Measurements from ENCODE around the gene CACNA1C.

The CACNA1C gene

DNA sequence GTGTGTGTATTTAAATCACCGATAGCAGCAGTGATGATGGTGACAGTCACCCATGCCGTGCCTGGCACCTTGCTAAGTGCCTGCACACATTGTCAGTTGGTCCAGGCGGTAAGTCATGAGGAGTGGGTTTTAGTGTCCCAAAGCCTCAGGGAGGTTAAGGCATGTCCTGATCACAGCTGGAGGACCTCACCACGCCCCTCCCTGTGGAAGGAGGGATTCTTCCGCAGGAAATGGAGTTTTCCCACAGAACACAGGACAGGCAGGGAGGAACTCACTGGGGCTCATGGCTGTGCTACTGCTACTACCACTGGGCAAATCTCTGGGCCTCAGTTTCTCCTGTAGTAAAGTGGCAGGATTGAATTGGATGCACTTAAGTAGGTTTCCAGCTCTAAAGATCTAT lies 142.3 kb downstream of the CACNA1C start:
- DNase-seq (ENCODE audit: low read depth in 2 of 2): no peak

DNA sequence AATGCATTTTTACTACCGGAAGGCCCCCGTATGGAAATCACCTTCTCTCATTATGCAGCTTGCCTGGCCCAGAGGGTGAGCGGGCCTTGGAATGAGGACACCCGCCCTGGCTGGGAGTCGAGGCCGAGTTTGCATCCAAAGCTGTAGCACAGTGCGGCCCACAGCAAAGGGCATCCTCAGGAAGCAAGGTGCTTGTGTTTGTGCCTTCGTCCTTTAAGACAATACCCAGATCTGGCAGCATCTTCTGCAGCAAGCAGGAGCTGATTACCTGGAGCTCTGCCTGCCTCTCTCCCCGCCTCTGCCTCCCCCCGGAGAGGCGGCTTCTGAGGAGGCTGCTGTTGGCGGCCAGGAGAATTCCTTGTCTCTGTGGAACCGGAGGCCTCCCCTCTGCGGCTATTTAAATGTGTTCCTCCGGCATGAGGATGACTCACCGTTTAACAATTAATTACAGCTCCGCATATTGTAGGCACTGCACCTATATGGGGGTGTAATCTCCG lies 145.3 kb downstream of the CACNA1C start:
- no peak for DNase-seq (ENCODE audit: low read depth in 2 of 2)

DNA sequence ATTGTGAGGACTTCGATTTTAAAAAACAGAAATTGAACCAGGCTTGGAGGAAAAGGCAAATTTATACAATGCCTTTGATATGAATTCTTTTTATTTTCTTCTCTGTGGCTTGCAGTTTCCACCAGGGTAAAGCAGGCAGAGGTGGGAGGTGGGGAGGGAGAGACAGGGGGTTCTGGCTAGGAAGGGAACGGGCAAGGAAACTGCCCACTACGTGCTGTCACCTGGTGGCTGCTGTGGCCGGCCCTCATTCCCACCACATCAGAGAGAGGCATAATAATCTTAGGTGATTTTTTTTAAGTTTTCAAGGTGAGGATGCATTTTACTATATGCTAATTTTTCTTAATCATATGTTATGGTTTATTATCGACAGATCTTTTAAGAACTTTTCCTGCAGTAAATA lies 145.8 kb downstream of the CACNA1C start:
- DNase-seq (ENCODE audit: low read depth in 2 of 2): no peak

DNA sequence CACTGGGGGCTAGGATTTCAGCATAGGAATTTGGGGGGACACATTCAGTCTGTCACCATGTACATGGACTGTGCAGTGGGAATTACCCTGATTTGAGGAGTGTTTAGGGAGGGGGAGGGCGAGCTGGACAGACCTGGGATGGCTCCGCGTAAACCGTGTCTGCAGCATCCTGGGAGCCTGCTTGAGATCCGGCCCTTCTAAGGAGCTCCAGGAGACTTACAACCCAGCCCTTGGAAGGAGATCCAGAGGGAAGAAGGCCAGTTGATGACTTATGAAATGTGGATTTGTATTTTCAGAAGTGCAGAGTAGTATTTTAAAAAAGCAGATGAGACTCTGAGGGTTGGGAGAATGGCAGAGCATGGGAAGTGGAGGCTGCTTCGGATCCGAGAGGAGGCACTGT lies 153.2 kb downstream of the CACNA1C start:
- DNase-seq (ENCODE audit: low read depth in 2 of 2): no peak

DNA sequence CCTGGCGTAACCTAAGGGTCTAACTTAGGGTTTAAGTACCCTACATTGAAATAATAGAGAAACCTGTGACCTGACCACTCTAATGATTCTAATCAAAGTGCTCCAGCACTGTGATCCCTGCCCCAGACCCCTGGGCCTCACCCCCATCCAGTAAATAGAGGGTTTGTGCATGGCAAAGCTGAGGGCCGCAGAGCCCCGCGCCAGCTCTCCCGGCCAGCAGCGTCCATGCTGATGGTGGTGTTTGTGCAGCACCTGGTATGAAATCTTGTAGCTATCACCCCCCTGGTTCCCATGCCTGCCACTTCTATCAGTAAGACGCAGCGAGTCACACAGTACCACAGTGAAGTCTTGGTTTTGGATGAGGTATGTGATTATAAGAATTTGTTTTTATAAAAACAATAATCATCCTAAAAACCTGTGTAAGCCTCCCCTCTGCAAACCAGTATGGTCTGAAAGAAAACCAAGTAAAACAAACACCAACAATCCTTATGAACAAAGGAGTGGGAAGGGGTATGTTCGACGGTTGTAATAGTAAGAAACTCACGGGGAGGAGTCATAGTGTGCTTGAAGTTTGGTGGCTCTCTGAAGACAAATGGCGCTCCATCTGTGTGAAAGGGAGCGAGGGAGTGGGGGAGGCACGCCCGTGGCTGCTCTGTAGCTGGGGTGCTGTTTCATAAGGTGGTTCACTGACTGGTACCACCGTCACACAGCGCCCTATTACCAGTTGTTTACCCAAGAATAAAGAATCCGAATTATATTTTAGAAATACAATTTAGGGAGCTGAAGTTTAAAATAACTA lies 156.2 kb downstream of the CACNA1C start:
- DNase-seq (ENCODE audit: low read depth in 2 of 2): no peak

DNA sequence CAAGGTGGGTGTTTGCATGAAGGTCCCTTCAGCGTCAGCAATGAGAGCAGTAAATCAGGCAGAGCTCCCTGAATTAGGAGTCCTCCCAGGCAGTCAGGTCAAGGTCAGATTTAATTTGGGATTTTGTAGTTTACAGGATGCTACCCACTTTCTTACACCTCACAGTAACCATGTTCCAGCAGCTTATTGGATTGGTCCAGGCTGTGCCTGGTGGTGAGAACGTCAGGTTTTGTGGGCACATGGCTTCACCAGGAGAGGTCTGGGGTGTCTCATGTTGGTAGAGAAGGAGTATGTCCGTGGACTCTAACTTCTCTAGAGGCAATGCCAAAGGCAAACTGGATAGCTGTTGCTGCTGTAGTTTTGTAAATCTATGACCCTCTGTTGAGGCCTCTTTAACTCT lies 158.3 kb downstream of the CACNA1C start:
- DNase-seq (ENCODE audit: low read depth in 2 of 2): no peak

DNA sequence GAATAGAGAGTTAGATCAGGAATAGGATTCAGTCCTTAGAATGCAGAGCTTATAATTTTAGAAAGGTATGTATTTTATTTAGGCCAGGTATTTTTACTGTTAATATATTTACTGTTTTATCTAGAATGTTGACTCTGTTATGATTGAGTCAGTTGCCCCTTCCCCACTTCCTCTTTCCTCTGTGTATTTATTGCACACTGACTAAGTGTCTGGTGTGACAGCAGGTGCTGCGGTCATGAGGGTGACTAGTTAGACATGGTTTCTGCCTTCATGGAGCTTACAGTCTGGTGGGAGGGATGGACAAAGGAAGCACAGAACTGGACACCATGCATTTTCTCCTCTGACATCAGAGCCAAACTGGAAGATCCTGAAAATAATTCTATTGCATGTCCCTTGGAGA lies 159.8 kb downstream of the CACNA1C start:
- no peak for DNase-seq (ENCODE audit: low read depth in 2 of 2)

DNA sequence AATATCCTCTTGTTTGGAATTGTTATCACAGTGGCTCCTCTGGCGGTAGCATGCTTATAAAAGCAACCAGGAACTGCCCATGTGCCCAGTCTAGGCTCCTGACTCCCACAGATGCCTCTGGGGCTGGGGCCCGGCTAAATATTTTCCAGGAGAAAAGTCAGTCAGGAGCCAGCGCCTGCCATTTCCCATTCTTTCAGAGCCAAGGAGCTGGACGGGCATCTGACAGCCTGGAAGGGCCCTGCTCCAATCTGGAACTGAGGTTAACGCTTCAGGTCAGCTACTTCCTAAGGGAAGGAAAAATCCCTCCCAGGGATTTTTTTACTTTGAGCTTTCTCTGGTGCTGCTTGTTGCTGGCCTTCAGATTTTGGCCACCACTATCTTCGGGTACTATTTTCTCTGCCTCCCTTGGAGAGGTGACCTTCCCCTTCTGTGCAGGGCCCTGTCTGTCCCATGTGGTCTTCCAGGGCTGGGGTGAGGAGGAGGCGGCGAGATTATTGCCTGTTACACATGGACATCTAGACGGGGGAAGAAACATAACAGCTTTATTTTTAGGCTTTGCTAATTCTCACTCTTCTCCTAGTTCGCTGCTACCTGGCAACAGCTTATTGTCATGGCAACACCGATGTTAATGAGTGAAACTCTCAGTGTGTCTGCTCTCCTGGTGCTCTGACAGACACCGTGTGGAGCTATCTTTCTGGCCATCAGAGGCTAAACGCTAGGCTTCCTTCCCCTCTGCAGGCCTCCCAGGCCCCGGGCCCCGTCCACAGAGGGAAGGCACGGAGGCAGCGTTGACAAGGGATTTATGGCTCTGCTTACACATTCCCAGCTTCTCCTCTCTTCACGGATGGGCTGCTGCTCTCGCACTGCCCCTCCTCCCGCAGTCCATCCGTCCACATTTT lies 160.4 kb downstream of the CACNA1C start:
- DNase-seq (ENCODE audit: low read depth in 2 of 2): no peak

DNA sequence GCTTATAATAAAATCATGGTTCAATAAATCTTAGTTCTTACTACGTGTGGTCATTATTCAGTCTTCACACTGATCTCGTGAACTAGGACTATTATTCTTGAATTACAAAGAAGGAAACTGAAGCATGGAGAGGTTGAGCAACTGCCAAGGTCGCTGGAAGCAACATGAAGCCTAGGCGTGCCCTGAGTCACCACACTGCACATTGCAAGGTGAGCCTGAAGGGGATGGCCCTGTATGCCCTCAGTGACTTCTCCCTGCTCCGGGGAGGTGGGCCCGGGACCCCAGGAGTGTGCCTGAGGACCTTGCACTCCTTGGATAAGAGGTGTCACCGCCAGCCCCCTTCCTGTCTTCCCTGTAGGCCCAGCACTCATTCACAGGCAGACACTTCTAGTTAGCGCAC lies 161.6 kb downstream of the CACNA1C start:
- no peak for DNase-seq (ENCODE audit: low read depth in 2 of 2)

DNA sequence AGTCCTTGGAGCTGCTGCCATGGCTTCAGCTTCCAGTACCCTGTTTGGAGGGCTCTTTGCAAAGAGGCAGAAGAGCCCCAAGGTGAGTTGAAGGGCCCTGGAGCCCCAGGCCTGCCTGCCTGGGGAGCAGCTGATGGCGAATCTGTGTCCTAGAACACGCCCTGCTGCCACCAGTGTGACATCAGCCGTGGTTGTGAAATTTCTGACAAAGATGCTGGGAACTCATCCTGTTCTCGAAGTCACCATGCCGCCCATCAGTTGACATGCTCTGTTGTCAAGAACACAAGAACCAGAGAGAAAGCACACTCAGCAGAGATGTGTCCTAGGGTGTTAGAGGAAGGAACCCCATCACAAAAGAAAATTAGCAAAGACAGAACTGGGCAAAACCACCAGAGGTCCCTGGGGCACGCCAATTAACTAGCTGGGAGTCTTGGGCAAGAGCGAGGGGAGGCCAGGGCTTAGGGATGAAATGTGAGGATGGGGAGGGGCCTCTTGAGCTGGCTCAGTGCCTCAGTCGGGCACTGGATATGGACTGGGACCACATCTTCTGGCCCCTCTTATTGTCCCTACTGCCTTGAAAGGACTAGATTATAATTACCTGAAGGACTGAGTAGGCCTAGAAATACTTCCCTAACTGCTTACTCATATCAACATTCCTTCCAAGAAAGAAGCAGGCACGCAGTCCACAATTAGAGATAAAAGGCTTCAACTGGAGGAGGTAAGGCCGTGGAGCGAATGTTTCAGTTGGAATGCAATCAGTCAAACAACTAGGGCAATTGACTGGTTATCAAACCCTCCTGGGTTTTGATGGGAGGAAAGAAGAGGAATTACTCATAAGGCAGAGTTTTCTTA lies 163.1 kb downstream of the CACNA1C start:
- no peak for DNase-seq (ENCODE audit: low read depth in 2 of 2)

DNA sequence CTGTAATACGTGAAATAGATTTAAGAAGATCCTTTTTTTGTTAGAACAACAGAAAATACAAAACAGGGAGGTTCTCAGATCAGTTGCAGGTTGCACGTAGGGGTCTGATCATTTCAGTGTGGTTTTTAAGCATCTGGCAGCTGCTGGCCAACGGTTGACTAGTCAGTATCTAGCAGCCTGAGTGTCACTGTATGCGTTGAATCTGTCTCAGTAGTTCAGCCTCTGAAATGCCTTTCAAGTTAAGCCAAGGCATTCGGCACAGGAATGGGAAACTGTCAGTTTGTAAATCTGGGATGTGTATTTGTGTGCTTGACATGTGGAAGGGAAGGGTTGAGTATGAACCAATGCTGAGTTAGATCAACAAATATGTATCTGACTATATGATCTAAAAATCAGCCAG lies 165.9 kb downstream of the CACNA1C start:
- DNase-seq (ENCODE audit: low read depth in 2 of 2): no peak

DNA sequence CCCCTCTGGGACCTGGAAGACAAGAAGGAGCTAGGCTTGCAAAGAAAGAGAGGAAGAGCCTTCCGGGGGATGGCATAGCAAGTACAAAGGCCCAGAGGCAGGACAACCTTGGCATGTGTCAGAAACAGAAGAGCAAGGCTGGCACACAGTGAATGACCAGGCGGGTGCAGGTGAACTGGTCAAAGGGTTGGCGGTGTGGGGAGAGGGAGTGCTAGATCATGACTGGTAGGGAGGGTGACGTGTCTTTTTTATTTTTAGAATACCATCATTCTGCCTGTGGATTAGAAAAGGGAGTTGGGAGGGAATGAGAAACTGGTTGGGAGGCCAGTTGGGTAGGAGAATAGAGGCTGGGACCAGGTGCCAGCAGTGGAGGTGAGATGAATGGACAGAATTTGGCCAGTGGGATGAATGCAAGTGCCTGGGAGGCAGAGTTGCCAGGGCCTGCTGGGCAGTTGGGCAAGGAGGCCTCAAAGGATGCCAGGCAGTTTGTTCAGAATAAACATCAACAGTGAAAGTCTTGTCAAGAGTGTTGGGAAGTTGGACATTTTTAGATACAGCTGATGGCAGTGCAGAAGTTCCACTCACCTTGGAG lies 168.3 kb downstream of the CACNA1C start:
- no peak for DNase-seq (ENCODE audit: low read depth in 2 of 2)

DNA sequence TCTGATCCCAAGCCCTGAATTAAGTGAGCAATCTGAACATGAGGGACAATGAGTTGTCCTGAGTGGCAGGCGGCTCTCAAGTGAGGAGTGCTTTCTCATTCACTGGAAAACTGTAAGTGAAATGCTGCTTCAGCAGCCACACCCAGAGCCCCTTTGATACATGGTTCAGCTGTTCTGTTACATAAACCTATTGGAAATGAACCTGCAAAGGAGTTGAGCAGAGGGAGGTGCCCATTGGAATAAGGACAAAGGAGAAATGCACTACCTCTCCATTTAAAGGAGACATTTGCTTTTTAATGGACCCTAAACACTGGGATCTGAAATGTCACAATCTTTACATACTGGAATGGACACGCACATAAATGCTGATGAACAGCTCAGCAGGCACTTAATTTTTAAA lies 169.9 kb downstream of the CACNA1C start:
- DNase-seq (ENCODE audit: low read depth in 2 of 2): no peak

DNA sequence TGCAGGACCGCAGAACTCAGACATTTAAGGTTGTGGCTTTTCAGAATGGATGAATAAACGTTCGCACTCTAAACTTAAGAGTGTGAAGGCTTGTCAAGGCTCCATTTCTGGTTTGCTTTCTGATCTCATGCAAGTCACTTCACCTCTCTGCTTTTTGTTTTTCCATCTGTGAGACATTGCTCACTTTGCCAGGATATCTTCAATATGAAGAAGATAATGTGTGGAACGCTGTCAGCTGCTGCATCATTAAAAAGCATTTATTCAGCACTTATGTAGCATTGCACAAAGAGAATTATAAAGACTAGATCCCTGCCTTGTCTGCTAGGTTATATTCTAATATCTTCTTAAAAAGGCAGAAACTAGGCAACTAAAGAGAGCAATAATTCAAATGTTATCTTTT lies 172.2 kb downstream of the CACNA1C start:
- no peak for DNase-seq (ENCODE audit: low read depth in 2 of 2)

DNA sequence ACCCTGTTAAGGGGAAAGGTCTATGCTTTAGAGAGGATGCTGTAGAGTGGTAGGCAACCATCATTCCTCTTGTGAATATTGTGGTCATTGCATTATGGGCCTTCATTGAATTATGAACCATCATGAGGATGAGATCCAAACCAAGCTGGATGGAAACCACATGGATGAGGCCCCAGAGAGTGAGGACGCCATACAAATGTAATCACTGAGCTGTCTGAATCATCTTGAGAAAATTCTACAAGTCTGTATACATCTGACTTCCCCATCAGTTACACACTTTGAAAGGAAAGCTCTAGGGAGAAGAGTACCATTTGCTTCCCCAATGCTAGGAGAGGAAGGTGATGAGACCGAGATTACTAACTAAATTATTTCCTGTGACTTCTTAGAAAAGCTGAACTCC lies 172.9 kb downstream of the CACNA1C start:
- no peak for DNase-seq (ENCODE audit: low read depth in 2 of 2)

DNA sequence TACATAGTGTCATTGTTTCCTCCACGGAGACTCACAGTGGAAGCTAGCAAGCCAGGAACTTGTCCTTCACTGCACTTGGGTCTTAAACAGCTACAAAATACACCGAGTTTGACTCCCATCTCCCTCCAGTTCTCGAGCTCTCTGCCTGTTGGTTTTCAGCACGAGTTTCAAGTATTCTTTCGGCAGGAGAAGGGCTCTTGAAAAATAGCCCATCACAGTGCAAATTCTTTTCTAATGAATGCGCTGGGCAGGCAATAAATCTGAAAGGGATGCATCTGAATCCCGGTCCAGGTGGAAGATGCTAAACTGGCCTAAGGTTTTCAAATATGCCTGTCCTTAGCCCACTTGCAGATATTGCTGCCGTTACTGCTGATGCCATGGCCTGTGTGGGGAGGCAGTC lies 173.9 kb downstream of the CACNA1C start:
- no peak for DNase-seq (ENCODE audit: low read depth in 2 of 2)

DNA sequence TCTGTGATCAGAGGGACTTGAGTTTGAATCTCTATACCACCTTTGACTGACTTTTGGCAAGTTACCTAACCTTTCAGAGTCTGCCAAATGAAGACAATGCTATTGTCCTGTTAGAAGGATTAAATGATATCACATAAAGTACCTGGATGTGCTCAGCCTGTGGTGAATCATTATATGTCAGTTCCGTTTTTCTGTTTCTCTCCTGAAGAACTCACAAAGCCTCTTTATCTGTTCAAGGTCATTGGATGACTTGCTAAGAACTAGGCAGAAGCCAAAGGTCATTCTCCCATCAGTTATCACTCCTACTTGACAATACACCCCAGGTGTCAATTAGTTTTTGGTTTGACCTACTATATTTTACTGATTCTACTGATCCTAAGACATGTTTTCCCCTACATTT lies 174.6 kb downstream of the CACNA1C start:
- DNase-seq (ENCODE audit: low read depth in 2 of 2): no peak

DNA sequence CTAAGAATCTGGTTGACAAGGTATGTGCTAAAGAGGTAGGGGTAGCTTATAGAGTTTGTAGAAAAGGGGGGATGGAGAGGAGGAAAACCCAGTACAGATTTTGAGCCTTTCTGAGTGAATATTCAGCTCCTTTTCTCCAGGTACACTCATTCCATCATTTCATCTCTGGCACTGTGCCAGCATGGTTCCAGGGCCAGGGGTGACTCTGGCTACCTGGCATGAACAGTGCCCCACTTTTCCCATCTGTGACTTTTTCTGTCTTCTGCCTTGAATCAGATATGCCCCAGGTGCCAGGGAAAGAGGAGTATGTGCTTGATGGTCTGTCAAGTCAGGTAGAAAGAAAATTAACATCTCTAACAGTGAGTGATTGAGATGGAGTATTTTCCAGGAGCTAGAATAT lies 175.7 kb downstream of the CACNA1C start:
- no peak for DNase-seq (ENCODE audit: low read depth in 2 of 2)

DNA sequence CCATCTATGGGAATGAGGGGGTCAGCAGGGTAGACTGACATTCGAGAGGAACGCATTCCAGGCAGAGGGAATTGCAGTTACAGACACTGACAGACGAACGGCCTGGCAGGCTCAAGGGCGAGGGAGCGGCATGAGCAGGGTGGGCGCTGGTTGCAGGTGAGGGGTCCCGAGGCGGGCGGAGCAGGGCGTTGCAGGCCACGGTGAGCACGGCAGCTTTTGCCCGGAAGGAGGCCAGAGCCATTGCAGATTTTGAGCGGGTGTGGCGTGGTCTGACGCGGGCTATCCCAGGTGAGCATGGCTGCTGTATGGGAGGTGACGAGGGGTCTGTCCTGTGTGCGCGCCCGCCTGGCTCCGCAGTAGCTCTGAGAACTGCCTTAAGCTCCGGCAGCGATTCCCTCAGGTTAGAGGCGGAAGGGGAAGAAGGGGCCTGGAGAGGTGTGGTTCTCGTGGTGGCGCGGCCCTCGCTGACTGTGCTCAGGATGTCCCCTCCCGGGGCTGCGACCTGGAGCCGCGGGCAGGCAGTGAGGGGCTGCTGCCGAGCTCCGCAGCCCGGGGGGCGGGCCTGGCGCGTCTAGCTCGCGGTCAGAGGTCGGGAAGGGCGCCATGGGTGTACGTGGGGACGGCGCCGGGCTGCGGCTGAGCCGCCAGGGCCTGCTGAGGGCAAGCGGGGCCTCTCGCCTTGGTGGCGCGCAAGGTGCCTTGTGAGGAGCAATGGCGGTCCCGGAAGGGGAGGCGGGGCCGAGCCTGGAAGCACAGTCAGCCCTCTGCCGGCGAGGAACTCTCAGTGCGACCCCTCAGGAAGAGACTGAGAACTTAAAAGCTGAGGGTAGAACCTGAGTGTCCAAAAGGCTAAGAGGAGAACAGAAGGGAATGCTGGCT lies 177.1 kb downstream of the CACNA1C start:
- no peak for DNase-seq (ENCODE audit: low read depth in 2 of 2)

DNA sequence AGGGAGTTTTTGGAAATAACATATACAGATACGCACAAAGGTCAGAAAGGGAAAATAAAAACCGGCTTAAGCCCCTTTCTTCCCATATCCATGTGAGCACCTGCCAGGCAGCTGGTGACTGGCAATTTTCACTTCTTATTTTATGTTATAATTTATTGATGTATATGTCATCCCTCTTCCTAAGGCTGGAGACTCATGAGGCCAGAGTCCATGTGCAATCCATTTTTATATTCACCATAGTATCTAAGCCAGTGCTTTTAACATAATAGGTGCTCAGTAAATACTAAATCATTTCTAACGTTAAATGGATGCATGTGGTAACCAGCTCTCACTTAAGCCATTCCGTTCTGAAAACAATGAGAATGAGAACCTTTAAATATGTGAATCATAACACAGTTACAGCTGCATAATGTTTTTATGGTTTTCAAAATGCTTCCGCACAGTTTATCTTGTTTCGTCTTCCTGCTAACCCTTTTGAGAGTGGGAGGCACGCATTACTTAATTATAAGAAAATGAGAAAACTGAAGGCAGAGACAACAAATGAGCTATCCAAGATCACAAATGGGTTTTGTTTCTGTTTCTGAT lies 178.3 kb downstream of the CACNA1C start:
- no peak for DNase-seq (ENCODE audit: low read depth in 2 of 2)
